Measurements from ENCODE around the gene SPATA2. TPM values are rescaled to one million over a fixed set of nuclear protein-coding genes. Genes with fewer than 3 reads are reported as not detected.
A peak's percentile ranks its signal among the peaks of the same experiment; 100 is the strongest.

SPATA2 gene
- total RNA-seq, 2 donors from 2014 or later, result 3.9 to 7.3 TPM

GRCh38 chr20:49859011-49859410, 56.3 kb downstream of the SPATA2 start:
- Histone ChIP-seq H3K9me3 (no peaks in the 10 kb centered on the region), H3K4me1 (ENCODE audit: control insufficient read depth in 1 of 2, low read depth in 2 of 2) (peaks cover 14 to 35% of the 10 kb centered on the region in 2 donors), H3K36me3 (peaks cover 9% of the 10 kb centered on the region), H3K27me3 (replicated peaks; ENCODE audit: insufficient read depth) (no peaks in the 10 kb centered on the region), H3K27ac (peak overlapping the region; percentile 76 to 87), H3K4me3 (no peak overlapping the region)
- ATAC-seq (ENCODE audit: insufficient number of reproducible peaks, low FRiP score, low read depth) (no peak), DNase-seq (ENCODE audit: low spot score) (no peak)
- no peak for TF ChIP-seq CTCF (IDR thresholded peaks at IDR 0.05)

GRCh38 chr20:49858076-49858585, 57.2 kb downstream of the SPATA2 start:
- H3K4me1 ChIP-seq (ENCODE audit: control insufficient read depth in 1 of 2, low read depth in 2 of 2), result peaks cover 17 to 44% of the 10 kb centered on the region in 2 donors
- no peaks in the 10 kb centered on the region for H3K27me3 ChIP-seq (replicated peaks; ENCODE audit: insufficient read depth)
- no peak overlapping the region for H3K4me3 ChIP-seq
- ATAC-seq (ENCODE audit: insufficient number of reproducible peaks, low FRiP score, low read depth) (no peak), DNase-seq (ENCODE audit: low spot score) (no peak)
- H3K27ac ChIP-seq, result peak overlapping the region; percentile 76 to 87
- peaks cover 9% of the 10 kb centered on the region for H3K36me3 ChIP-seq
- no peaks in the 10 kb centered on the region for H3K9me3 ChIP-seq
- TF ChIP-seq CTCF (IDR thresholded peaks at IDR 0.05), result no peak

DNA sequence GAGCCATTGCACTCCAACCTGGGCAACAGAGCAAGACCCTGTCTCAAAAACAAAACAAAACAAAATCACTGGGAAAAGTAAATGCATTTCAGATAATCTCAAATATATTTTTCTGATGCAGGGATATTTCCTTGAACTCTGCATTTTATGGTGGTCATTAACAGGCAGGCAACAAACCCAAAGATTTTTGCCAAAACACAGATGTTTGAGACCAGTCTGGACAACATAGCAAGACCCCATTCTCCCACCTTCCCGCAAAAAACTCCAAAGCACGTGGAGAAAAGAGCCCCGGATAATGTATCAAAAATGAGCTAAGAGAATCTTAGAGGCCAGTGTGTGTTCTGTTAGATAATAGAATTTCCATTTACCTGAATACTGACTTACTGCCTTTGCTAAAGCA, 58.4 kb downstream of the SPATA2 start:
- Histone ChIP-seq H3K36me3 (peaks cover 9% of the 10 kb centered on the region), H3K4me3 (no peak overlapping the region), H3K9me3 (no peaks in the 10 kb centered on the region), H3K27ac (peak overlapping the region in 1 of 2 donors; percentile 87), H3K27me3 (replicated peaks; ENCODE audit: insufficient read depth) (no peaks in the 10 kb centered on the region), H3K4me1 (ENCODE audit: control insufficient read depth in 1 of 2, low read depth in 2 of 2) (peaks cover 29 to 56% of the 10 kb centered on the region in 2 donors)
- no peak for ATAC-seq (ENCODE audit: insufficient number of reproducible peaks, low FRiP score, low read depth)
- TF ChIP-seq CTCF (IDR thresholded peaks at IDR 0.05), result no peak
- no peak for DNase-seq (ENCODE audit: low spot score)

- Histone ChIP-seq H3K4me1 (ENCODE audit: control insufficient read depth in 1 of 2, low read depth in 2 of 2) (peaks cover 47 to 66% of the 10 kb centered on the region in 2 donors), H3K36me3 (peaks cover 9% of the 10 kb centered on the region), H3K27me3 (replicated peaks; ENCODE audit: insufficient read depth) (no peaks in the 10 kb centered on the region), H3K9me3 (no peaks in the 10 kb centered on the region), H3K4me3 (no peak overlapping the region), H3K27ac (peak overlapping the region; percentile 37 to 89)
- no peak for DNase-seq (ENCODE audit: low spot score)
- no peak for TF ChIP-seq CTCF (IDR thresholded peaks at IDR 0.05)
- no peak for ATAC-seq (ENCODE audit: insufficient number of reproducible peaks, low FRiP score, low read depth)
Measured at GRCh38 chr20:49854190-49854875, 61.0 kb downstream of the SPATA2 start.

- DNase-seq (ENCODE audit: low spot score), result no peak
- peak; percentile 66 for ATAC-seq (ENCODE audit: insufficient number of reproducible peaks, low FRiP score, low read depth)
- peak overlapping the region; percentile 85 to 89 for H3K27ac ChIP-seq
- no peak for TF ChIP-seq CTCF (IDR thresholded peaks at IDR 0.05)
- H3K4me1 ChIP-seq (ENCODE audit: control insufficient read depth in 1 of 2, low read depth in 2 of 2), result peaks cover 41 to 59% of the 10 kb centered on the region in 2 donors
- peaks cover 12% of the 10 kb centered on the region for H3K36me3 ChIP-seq
- H3K9me3 ChIP-seq, result no peaks in the 10 kb centered on the region
- no peak overlapping the region for H3K4me3 ChIP-seq
- H3K27me3 ChIP-seq (replicated peaks; ENCODE audit: insufficient read depth), result no peaks in the 10 kb centered on the region
Measured at GRCh38 chr20:49853640-49854039, 61.7 kb downstream of the SPATA2 start.

Other genes starting within 250 kb of the SPATA2 start
- 10 to 100 TPM; 15.7 to 45.3 TPM for gene B4GALT5, start 201.7 kb downstream of the SPATA2 start, total RNA-seq
- gene SLC9A8, start 102.7 kb downstream of the SPATA2 start, total RNA-seq, result 10 to 100 TPM in 1 of 2 donors, 1 to 10 TPM in 1; 9.2 to 14.3 TPM
- 100 to 1,000 TPM in 1 of 2 donors, 10 to 100 TPM in 1; 82.4 to 128 TPM for gene RNF114, start 20.9 kb upstream of the SPATA2 start, total RNA-seq
- gene SNAI1, start 67.5 kb upstream of the SPATA2 start, total RNA-seq, result 10 to 100 TPM; 13.0 to 19.1 TPM
- 10 to 100 TPM; 91.7 to 98.4 TPM for gene UBE2V1, start 197.6 kb upstream of the SPATA2 start, total RNA-seq
- gene PEDS1, start 238.2 kb upstream of the SPATA2 start, total RNA-seq, result 10 to 100 TPM; 21.2 to 34.3 TPM